Measurements from ENCODE around the gene DNAH11. TPM values are rescaled to one million over a fixed set of nuclear protein-coding genes. Genes with fewer than 3 reads are reported as not detected.

DNAH11 gene
- total and polyA plus RNA-seq, 2 of the 13 experiments (the other 11 are each of a cell fraction or from before 2014, with no cell fraction given) = not detected

DNA sequence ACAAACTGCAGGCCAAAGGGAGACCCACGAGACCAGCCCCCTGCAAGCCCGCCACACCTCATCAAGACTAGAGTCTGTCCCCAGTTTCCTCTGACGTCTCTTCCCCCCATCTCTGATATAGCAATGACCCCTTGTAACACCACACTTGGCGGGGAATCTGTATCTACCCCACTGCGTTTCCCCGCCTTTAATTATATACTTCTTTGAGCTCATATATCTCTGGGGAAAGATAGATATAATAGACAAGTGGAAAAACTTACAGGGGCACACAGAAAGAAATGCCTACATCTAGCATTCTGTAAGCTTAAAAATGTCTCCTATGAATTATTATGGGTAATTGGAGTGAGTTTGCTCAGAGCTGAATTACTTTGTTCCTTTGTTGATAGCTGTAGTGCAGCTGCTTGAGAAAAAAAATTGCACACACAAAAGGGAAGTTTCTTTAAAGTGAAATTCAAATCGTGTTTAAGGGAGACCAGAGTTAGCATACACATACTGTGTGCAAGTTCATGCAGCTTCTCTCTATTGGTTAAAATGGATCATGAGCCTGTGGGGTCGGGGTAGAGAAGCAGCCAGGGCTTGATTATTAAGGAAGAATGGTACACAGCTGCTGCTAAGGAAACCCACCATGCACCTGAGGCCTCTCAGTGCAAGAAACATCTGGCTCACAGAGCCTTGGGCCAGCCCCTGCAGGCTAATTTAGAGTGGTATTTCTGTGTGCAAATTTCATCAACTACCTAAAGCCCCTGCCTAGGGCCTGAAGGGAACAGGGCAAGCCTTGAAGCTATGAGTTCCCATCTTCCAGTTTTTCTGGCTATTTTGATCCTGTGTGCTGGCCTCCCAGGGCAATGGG lies 370.3 kb downstream of the DNAH11 start (continued):
- TF ChIP-seq, protein P1, sequence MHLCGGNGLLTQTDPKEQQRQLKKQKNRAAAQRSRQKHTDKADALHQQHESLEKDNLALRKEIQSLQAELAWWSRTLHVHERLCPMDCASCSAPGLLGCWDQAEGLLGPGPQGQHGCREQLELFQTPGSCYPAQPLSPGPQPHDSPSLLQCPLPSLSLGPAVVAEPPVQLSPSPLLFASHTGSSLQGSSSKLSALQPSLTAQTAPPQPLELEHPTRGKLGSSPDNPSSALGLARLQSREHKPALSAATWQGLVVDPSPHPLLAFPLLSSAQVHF (CRISPR knock-in tag; IDR thresholded peaks at IDR 0.05) = no peak
- TF ChIP-seq GPN1 (CRISPR knock-in tag; IDR thresholded peaks at IDR 0.05; ENCODE audit: borderline replicate concordance) (no peak), REST (IDR thresholded peaks at IDR 0.05; ENCODE audit: borderline replicate concordance in 1 of 2, low read depth in 1 of 2, low read length in 2 of 2) (no peak), ZNF350 (CRISPR knock-in tag; IDR thresholded peaks at IDR 0.05; ENCODE audit: borderline replicate concordance, low read depth) (no peak), ZNF124 (CRISPR knock-in tag; IDR thresholded peaks at IDR 0.05) (no peak), TOPORS (CRISPR knock-in tag; IDR thresholded peaks at IDR 0.05) (no peak), ZNF713 (CRISPR knock-in tag; IDR thresholded peaks at IDR 0.05) (no peak), ZNF460 (CRISPR knock-in tag; IDR thresholded peaks at IDR 0.05; ENCODE audit: borderline replicate concordance) (no peak), ZC3H4 (CRISPR knock-in tag; IDR thresholded peaks at IDR 0.05; ENCODE audit: borderline replicate concordance) (no peak), ZBTB25 (CRISPR knock-in tag; IDR thresholded peaks at IDR 0.05) (no peak)
- TF ChIP-seq, protein P2, sequence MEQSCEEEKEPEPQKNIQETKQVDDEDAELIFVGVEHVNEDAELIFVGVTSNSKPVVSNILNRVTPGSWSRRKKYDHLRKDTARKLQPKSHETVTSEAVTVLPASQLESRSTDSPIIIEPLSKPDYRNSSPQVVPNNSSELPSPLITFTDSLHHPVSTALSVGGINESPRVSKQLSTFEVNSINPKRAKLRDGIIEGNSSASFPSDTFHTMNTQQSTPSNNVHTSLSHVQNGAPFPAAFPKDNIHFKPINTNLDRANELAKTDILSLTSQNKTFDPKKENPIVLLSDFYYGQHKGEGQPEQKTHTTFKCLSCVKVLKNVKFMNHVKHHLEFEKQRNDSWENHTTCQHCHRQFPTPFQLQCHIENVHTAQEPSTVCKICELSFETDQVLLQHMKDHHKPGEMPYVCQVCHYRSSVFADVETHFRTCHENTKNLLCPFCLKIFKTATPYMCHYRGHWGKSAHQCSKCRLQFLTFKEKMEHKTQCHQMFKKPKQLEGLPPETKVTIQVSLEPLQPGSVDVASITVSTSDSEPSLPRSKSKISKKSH (CRISPR knock-in tag; IDR thresholded peaks at IDR 0.05; ENCODE audit: borderline replicate concordance) = no peak

Measured in HepG2 (cell line).